Muscle layer of colon (tissue), 2 donors: ENCODE results near the gene ZNF775.
A peak's percentile ranks its signal among the peaks of the same experiment; 100 is the strongest.

Source experiments
- H3K27ac ChIP-seq: one replicate; pipeline ENCODE4 v1.7.0; 2013; ENCODE audit warnings: low read depth, mild to moderate bottlenecking, low read length, moderate library complexity
- H3K27me3 ChIP-seq, 2 donors: one replicate each; pipeline ENCODE4 v1.7.0; 2013; ENCODE audit warnings: low read length in 2 of 2, mild to moderate bottlenecking in 2 of 2; ENCODE audit not compliant: insufficient read depth in 2 of 2, control insufficient read depth in 1 of 2
- H3K36me3 ChIP-seq: one replicate; pipeline ENCODE4 v1.7.0; 2013; ENCODE audit warnings: mild to moderate bottlenecking, low read length; ENCODE audit not compliant: insufficient read depth
- H3K4me1 ChIP-seq: one replicate; pipeline ENCODE4 v1.7.0; 2013; ENCODE audit warnings: mild to moderate bottlenecking, low read length; ENCODE audit not compliant: insufficient read depth
- H3K4me3 ChIP-seq, 2 donors: one replicate each; pipeline ENCODE4 v1.7.0; 2013; ENCODE audit warnings: low read length in 2 of 2, low read depth in 1 of 2, mild to moderate bottlenecking in 1 of 2, moderate library complexity in 1 of 2
- H3K9ac ChIP-seq: one replicate; pipeline ENCODE4 v1.7.0; 2013; ENCODE audit warnings: low read length
- H3K9me3 ChIP-seq: one replicate; pipeline ENCODE4 v1.7.0; 2013; ENCODE audit warnings: mild to moderate bottlenecking, low read length
- donor health status: abdominal sarcoma.
- donor health status: Adenocarcinoma of cecum.

ZNF775 gene

DNA sequence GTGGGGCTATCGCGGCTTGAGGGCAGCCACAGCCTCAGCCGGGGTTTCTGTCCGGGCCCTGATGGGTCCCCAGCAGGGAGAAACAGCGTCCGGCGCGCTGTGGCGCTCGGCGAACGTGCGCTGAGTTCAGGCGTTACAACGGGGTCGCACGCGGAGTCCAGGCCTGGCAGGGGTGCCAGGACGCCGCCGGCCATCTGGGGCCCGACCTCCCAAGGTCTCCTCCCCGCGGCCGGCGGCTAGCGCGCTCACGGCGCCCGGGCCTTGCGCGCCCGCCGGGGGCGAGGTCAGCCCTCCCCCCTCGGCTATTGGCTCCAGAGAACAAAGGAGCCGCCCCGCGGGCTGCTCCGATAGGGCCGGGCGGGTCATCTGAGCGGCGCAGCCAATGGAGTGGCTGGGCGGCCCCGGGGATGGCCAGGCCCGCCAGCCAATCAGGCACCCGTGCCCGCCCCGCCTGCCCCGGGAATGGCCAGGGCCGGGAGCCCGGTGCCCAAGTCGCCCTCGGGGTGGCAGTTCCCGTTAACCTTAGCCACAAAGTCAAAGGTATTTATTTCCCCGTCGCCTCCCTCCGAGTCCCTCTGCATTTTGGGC, at the start of gene ZNF775:
Gene ZNF775 (plus strand): TSS at position 478 of the 588 bp plus-strand sequence. CDS start 9,141 bp downstream, outside the sequence.
- H3K27me3 ChIP-seq, result no peaks in the 10 kb centered on the region
- no peaks in the 10 kb centered on the region for H3K9me3 ChIP-seq
- H3K4me1 ChIP-seq, result peaks cover 31% of the 10 kb centered on the region
- H3K36me3 ChIP-seq, result peaks cover 3% of the 10 kb centered on the region
- H3K9ac ChIP-seq, result peak within 1 kb of the TSS; percentile 78
- peak within 1 kb of the TSS; percentile 35 to 95 for H3K4me3 ChIP-seq
- peak within 1 kb of the TSS; percentile 95 for H3K27ac ChIP-seq

DNA sequence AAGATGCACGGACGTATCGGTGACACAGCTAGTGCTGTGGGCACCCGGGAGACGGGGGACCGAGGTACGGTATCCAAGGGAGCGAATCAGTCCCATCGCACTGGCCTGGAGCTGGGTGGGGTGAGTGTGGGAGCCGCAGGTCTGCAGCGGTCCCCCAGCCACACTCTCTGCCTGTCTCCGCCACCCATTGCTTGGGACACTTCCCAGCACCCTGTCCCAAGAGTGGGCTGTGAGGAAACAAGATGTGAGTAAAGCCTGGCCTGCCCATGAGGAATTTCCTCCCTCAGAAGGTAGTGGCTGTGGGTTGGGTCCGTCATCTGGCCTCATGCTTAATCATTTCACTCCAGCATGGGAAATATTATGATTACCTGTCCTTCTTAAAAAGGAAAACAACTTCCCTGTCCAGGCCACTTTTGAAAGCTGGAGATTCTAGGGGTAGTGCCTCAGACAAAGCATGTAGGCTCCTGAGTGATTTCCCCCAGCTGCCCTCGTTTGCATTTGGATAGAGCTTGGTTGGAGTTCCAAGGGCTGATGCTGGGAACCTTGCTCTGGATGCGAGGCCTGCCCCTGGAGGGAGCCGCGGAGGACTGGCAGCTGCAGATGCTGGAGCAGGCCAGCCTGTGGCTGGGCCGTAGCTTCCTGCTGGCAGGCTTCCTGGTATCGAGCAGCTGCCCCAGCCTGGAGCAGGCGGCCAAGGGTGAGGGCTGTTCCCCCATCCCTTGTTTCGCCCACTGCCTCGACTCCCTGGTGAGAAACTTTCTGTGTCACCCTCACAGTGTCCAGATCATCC, 49.6 kb upstream of the ZNF775 start:
- Histone ChIP-seq H3K9me3 (no peaks in the 10 kb centered on the region), H3K36me3 (peaks cover 27% of the 10 kb centered on the region), H3K9ac (no peak overlapping the region), H3K27ac (no peak overlapping the region), H3K4me3 (no peak overlapping the region), H3K27me3 (no peaks in the 10 kb centered on the region), H3K4me1 (peaks cover 2% of the 10 kb centered on the region)

GRCh38 chr7:150330211-150330885, 48.8 kb upstream of the ZNF775 start:
- Histone ChIP-seq H3K9me3 (no peaks in the 10 kb centered on the region), H3K36me3 (peaks cover 27% of the 10 kb centered on the region), H3K4me1 (peaks cover 10% of the 10 kb centered on the region), H3K27ac (no peak overlapping the region), H3K9ac (no peak overlapping the region), H3K27me3 (no peaks in the 10 kb centered on the region), H3K4me3 (no peak overlapping the region)

- Histone ChIP-seq H3K27ac (no peak overlapping the region), H3K9me3 (no peaks in the 10 kb centered on the region), H3K36me3 (peaks cover 15% of the 10 kb centered on the region), H3K27me3 (no peaks in the 10 kb centered on the region), H3K4me1 (peaks cover 35% of the 10 kb centered on the region), H3K9ac (no peak overlapping the region), H3K4me3 (no peak overlapping the region)
Measured at GRCh38 chr7:150332852-150333635, 46.1 kb upstream of the ZNF775 start.

DNA sequence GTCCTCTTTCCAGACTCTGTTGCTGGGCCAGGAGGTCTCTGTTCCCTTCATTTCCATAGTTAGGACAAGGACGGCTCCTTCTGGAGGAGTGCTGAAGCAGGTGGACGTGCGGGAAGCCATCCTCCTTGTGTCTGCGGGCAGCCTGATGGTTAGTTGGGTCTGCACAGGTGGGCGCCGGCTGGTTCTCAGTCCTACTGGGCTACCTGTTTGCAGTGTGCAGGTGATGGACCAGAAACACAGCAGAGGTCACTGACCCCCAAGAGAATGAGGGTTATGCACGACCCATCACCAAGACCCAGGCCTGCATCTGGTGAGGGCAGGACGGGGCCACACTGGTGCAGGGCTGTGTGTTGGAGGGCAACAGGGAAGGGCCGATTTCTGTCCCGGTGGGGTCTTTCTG, 45.5 kb upstream of the ZNF775 start:
- Histone ChIP-seq H3K9ac (no peak overlapping the region), H3K27ac (no peak overlapping the region), H3K4me3 (no peak overlapping the region), H3K9me3 (no peaks in the 10 kb centered on the region), H3K36me3 (peaks cover 11% of the 10 kb centered on the region), H3K27me3 (no peaks in the 10 kb centered on the region), H3K4me1 (peaks cover 41% of the 10 kb centered on the region)

DNA sequence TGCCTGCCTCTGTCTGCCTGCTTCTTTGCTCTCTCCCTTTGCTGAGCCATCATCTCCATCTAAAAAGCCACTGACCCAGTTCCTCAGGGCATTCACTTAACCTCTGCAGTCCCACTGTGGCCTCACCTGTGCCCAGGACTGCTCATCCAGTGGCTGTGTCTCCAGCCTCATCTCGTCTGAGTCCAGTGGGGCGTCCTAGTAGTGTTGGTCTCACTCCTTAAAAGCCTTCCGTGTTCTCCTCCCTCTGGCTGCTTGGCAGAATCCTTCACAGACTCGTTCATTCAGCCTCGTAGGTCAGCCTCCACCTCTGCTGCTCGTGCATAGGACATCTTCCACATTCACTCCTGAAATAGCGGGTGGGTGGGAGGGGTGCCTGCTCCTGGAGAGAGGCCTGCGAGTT, 45.0 kb upstream of the ZNF775 start:
- Histone ChIP-seq H3K4me3 (no peak overlapping the region), H3K9me3 (no peaks in the 10 kb centered on the region), H3K9ac (no peak overlapping the region), H3K27ac (peak overlapping the region; percentile 35), H3K36me3 (peaks cover 11% of the 10 kb centered on the region), H3K4me1 (peaks cover 46% of the 10 kb centered on the region), H3K27me3 (no peaks in the 10 kb centered on the region)

DNA sequence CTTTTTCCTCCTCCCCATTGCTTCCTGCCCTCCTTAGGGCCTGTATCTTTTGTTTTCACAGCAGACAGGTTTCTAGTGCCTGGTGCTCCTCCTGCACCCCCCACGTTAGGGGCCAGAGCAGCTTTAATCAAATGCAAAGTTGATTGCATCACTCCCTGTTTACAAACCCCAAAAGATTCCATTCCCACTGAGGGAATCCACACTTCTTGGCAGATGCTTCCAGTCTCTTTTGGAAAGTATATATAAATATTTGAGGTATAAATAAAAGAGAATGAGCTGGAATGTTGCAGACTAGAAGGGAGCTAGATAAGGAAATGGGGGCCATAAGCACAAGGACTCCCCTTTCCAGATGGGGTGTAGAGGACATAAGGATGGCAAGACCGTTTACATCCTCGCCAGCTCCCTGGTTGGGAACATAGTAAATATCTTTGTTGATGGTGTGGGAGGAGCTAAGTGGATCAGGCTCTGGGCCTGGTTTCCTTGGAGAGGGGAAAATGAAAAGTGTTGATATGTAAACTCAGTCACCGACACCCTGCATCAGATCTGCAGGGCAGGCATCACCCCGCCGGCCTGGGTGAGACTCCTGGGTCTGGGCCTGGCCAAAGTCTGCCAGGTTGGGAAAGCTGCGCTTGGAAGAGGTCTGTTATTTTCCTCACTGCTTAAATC, 43.9 kb upstream of the ZNF775 start:
- Histone ChIP-seq H3K36me3 (peaks cover 8% of the 10 kb centered on the region), H3K9ac (no peak overlapping the region), H3K4me3 (peak overlapping the region in 1 of 2 donors; percentile 27), H3K9me3 (no peaks in the 10 kb centered on the region), H3K27me3 (no peaks in the 10 kb centered on the region), H3K27ac (peak overlapping the region; percentile 48), H3K4me1 (peaks cover 53% of the 10 kb centered on the region)

GRCh38 chr7:150335774-150336112, 43.4 kb upstream of the ZNF775 start:
- peaks cover 53% of the 10 kb centered on the region for H3K4me1 ChIP-seq
- peaks cover 4% of the 10 kb centered on the region for H3K36me3 ChIP-seq
- H3K4me3 ChIP-seq, result peak overlapping the region in 1 of 2 donors; percentile 27
- H3K9me3 ChIP-seq, result no peaks in the 10 kb centered on the region
- no peaks in the 10 kb centered on the region for H3K27me3 ChIP-seq
- H3K9ac ChIP-seq, result no peak overlapping the region
- peak overlapping the region; percentile 48 for H3K27ac ChIP-seq

DNA sequence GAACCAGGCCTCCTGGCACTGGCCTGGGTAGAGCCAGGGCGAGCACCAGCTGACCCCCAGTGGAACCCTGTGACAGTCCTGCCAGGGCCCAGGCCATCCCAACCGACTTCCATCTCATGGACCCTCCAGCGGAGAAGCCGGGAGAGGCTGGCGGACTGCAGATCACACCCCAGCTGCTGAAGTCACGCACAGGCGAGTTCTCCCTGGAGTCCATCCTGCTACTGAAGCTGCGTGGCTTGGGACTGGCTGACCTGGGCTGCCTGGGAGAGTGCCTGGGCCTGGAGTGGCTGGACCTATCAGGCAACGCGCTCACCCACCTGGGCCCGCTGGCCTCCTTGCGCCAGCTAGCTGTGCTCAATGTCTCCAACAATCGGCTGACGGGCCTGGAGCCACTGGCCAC, 42.4 kb upstream of the ZNF775 start:
- H3K9ac ChIP-seq, result no peak overlapping the region
- no peaks in the 10 kb centered on the region for H3K27me3 ChIP-seq
- H3K4me1 ChIP-seq, result peaks cover 53% of the 10 kb centered on the region
- H3K36me3 ChIP-seq, result peaks cover 4% of the 10 kb centered on the region
- H3K9me3 ChIP-seq, result no peaks in the 10 kb centered on the region
- peak overlapping the region; percentile 37 for H3K27ac ChIP-seq
- no peak overlapping the region for H3K4me3 ChIP-seq

DNA sequence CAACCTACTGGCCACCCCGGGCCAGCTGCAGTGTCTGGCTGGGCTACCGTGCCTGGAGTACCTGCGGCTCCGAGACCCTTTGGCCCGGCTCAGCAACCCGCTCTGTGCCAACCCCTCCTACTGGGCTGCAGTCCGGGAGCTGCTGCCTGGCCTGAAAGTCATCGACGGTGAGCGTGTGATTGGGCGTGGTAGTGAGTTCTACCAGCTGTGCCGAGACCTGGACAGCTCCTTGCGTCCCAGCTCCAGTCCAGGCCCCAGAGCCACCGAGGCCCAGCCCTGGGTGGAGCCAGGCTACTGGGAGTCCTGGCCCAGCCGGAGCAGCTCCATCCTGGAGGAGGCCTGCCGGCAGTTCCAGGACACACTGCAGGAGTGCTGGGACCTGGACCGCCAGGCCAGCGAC, 42.0 kb upstream of the ZNF775 start:
- H3K9me3 ChIP-seq, result no peaks in the 10 kb centered on the region
- no peak overlapping the region for H3K4me3 ChIP-seq
- H3K27ac ChIP-seq, result no peak overlapping the region
- peaks cover 4% of the 10 kb centered on the region for H3K36me3 ChIP-seq
- peaks cover 57% of the 10 kb centered on the region for H3K4me1 ChIP-seq
- no peaks in the 10 kb centered on the region for H3K27me3 ChIP-seq
- no peak overlapping the region for H3K9ac ChIP-seq

DNA sequence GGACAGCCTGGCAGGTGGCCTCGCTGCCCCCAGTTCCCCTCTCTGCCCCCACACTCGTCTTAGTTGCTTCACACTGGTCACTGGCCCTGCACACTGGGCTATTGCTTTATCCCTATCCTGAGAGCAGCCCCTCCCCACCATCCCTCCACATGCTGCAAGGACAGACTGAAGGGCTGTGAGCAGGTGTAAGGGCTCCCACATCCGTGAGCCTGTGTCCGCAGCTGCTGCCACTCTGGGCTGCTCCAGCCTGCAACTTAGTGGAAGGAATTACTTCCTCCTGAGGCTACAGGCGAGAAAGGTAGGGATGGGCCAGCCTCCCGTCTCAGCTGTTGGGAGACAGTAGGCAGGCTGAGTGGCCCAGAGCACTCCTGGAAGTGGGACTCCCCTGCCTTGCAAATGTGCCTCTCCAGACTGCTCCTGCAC, 41.5 kb upstream of the ZNF775 start:
- no peak overlapping the region for H3K4me3 ChIP-seq
- no peak overlapping the region for H3K9ac ChIP-seq
- H3K9me3 ChIP-seq, result no peaks in the 10 kb centered on the region
- H3K27me3 ChIP-seq, result no peaks in the 10 kb centered on the region
- peaks cover 60% of the 10 kb centered on the region for H3K4me1 ChIP-seq
- H3K36me3 ChIP-seq, result peaks cover 4% of the 10 kb centered on the region
- no peak overlapping the region for H3K27ac ChIP-seq
